ENCODE data around the gene CEP68.
A peak's percentile ranks its signal among the peaks of the same experiment; 100 is the strongest.
"Not testable (repeated sequence)": the region's sequence is repeated elsewhere in the genome, so short reads cannot be mapped to it uniquely, and the experiment has no call there.

CEP68 gene

DNA sequence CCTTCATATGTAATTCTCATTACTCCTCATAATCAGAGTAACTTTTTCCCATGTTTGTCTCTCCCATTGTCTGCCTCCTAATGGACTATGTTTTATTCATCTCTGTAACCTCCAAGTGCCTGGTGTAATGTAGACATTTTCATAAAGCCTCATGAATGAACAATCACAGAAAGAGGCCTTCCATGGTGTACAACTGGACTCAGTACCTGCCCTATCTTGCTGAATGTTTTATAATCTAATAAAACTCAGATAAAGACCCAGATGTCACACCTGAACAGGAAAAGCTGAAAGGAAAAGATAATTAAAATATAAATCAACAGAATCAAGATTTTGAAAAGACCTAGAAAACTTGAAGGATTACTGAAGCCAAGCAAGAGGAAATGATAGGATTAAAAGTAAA, 37.0 kb downstream of the CEP68 start:
- no peak for DNase-seq

DNA sequence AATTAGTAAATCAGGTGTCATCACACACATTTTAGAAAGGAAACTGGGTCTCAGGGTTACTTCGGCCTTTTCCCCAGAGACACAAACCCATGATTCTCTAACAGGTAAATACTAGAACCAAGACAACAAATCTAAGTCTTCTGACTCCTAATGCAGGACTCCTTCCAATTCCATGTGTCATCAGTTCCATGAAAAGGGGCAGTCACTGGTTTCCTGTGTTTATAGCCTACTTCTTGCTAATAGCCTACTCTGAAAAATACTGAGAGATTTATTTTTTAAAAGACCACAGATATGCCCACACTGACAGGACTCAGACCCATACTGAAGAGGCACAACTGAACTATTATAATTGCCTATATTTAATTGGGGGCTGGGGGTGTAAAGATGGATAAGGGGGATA, 40.7 kb downstream of the CEP68 start:
- no peak for DNase-seq

DNA sequence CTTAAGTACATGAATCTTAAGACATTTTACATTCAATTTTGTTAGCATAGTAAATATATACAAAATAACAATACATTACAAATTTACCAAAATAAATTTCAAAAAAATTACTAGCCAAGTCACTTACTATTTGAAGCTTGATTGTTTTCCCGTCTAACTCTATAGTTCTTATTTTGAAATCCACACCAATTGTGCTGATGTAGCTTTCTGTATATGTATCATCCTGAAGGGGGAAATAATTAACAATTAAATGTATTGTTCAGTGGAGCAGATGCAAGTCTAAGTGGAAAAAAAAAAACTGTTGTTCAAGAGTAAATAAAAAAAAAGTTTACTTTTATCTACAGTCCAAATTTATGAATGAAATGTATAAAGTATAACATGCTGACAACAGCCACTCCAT, 41.6 kb downstream of the CEP68 start:
- no peak for DNase-seq

DNA sequence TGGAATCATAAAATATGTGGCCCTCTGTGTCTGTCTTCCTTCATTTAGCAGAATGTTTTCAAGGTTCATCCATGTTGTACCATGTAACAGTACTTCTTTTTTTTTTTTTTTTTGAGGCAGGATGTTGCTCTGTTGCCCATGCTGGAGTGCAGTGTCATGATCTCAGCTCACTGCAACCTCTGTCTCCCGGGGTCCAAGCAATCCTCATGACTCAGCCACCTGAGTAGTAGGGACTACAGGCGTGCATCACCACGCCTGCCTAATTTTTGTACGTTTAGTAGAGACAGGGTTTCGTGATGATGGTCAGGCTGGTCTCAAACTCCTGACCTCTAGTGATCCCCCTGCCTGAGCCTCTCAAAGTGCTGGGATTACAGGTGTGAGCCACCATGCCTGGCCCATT, 42.5 kb downstream of the CEP68 start:
- no peak for DNase-seq

DNA sequence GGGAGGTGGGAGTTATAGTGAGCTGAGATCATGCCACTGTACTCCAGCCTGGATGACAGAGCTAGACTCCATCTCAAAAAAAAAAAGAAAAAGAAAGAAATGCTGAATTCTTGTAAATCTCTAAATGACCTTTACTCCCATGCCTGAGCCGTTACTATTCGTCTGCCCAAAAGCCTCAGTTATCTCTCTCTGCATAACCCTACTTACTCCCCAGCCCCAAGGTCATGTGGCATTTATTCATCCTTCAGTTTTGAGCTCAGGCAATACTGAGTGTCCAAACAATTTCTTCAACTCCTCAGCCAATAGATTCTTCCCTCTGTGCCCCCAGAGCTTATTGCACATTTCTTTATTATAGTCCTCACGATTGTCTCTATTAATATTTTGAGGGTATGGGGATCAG, 44.9 kb downstream of the CEP68 start:
- DNase-seq, result no peak

GRCh38 chr2:65103013-65103715, 46.9 kb downstream of the CEP68 start:
- peak; percentile 17 for DNase-seq

DNA sequence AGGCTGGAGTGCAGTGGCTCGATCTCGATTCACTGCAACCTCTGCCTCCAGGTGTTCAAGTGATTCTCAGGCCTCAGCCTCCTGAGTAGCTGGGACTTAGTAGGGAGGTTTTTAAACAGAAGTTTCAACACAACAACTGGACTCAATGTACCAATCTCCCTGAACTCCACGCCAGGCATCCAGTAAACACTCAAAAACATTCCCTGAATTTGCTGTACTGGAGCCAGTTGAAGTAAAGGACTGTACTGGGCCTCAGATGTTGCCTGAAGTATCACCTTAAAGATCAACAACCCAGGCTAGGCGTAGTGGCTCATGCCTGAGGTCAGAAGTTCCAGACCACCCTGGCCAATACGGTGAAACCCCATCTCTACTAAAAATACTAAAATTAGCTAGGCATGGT, 51.3 kb downstream of the CEP68 start:
- DNase-seq, result no peak

DNA sequence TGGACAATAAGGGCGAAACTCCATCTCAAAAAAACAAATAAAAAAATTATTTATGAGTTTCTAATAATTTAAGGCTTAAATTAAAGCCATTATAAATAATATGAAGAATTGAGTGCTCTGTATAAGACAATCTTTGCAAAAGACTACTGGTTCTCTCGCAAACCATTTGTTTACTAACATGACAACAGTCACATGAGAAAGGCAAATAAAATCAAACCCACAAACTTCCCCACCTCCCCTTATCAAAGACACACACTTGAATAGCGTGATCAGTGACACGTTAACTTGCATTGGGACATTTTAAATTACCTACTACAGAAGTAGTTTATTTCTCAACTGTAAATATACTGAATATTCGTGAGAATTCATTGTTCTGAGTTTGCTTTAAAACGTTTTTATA, 52.6 kb downstream of the CEP68 start:
- DNase-seq, result no peak

GRCh38 chr2:65112633-65113032, 56.4 kb downstream of the CEP68 start:
- no peak for DNase-seq

GRCh38 chr2:65113229-65113628, 57.0 kb downstream of the CEP68 start:
- DNase-seq, result no peak

DNA sequence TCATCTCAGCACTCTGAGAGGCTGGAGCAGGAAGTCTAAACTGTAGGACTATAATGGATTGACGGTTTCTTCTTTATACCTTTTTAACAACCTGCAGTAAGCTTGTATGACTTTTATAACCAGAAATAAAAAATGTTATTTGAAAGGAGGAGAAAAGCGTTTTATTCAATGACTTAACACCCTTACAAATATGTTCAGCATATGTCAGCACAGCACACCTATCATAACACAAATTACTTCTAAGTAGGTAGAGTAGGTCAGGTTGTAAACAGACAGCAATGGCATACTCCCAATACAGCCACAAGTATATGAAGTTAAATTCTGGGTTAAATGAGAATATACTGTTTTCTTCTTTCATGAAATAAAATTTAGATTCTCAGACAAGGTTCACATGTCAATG, 57.6 kb downstream of the CEP68 start:
- no peak for DNase-seq

DNA sequence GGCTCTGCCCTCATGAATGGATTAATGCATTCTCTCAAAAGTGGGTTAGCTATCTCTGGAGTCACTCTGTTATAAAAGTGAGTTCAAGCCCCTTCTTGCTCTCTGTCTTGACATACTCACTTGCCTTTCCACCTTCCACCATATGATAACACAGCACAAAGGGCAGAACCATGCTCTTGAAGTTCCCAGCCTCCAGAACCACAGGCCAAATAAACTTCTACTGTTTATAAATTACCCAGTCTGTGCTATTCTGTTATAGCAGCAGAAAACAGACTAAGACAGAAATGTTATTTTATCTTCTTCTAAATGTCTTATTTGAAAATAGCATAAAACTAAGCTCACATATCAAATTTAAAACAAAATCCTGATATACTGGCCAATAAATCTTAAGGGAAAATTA, 58.7 kb downstream of the CEP68 start:
- DNase-seq, result no peak

DNA sequence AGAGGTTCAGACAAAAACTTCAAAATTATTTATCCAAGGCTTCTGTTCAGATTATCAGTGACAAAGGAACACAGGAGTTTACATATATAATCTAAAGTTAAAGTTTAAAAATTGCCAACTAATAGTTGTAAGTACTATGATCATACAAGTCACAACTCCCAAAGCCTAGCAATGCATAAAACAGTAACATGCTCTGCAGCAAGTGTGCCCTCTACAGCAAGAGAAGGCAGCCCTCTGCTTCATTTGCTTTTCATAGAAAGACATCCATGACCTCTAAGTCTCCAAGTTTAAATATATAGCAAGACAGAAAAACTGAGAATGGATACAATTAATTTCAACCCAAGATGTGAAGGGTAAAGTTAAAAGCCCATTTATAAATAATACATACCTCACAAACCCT, 60.4 kb downstream of the CEP68 start:
- no peak for DNase-seq

GRCh38 chr2:65120990-65121693, 64.9 kb downstream of the CEP68 start:
- DNase-seq, result no peak

- DNase-seq, result no peak
These were observed 66.1 kb downstream of the CEP68 start for GRCh38 chr2:65122313-65122712.

GRCh38 chr2:65125457-65125856, 69.2 kb downstream of the CEP68 start:
- not testable (repeated sequence) for DNase-seq

DNA sequence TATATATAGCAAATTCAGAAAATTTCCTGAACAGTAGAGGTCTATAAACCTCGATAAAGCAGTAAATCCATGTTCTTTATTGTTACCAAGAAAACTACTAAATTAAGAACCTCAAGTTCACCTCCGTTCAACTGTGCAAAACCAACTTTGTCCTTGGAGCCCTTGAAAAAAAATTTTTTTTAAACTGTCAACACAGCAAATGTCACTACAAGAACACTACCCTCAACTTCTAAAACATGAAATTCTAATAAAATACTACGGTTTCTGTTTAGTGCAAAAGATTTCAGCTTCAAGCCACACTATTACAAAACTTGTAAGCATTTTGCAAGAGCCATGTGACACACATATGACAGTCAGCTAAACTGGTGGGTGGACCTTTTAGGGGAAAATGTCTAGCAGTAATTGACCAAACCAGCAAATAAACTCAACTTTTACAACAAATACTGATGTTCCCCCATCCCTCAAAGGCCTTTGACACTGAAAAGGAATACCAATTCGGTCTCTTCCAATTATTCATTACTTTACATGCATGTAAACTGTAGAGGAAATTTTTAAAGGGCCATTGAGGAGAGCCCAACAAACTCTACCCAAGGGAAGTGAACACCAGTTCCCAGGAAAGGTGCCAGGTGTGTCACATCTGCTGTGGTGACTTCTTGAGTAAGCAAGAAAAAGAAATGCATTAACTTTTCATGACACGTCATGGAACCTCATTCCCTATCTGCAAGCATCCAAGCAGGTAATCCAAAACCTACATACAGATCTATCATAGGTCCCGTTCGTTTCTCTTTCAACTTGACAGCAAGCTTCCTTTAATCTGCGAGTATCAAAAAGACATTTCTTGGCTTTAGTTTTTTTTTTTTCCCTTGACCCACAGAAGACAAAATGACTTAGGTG, 72.3 kb downstream of the CEP68 start:
- DNase-seq, result no peak

DNA sequence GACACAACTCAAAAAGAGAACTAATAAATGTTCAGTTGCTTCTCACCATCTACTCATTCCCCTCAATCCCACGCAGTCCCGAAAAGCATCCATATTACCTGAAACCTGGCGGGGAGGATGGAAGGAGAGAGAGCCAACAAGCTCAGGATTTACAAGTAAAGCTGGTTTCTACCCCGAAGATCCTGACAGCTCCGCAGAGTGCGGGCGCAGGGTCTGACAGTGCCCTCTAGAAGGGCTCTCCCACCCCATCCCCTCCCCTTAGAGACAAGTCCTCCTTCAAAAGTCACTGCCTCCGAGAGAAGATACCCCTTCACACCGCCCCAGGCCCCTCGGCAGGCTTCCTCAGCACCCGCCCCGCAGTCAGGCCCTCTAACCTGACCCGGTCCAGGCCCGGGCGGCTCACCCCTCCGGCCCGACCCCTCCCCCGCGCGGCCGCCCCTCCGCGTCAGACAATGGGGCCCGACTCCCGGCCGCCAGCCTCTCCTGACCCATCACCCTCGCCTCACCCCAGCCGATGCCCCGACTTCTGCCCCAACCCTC, 73.1 kb downstream of the CEP68 start:
- no peak for DNase-seq

- DNase-seq, result peak; percentile 98
These were observed 73.8 kb downstream of the CEP68 start, which contains the start of gene RAB1A for GRCh38 chr2:65129826-65130663. TSS of gene RAB1A (minus strand) at chr2:65130106. CDS start at chr2:65129915, 191 bp downstream.

DNA sequence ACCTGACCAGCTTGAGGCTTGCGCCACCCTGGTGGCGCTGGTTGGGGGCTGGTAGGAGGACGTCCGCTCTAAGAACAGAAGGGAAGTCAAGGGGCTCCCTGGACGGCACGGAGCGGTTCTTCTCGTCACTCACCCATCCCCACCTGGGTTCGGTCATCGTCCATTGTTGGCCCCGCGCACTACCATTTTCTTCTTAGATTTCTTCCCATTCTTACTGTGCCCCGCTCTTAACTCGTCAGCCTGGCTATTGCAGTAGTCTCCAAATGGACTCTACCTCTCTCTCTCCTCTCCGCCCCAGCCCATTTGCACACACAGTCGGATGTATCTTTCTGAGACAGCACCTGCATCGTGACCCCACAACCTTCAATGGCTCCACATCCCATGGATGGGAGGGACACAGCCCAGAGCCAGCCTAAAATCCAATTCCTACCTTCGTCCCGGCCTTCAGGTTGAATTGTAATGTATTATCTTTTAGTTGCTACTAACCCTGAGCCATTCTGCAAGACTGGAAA, 74.5 kb downstream of the CEP68 start:
- no peak for DNase-seq

DNA sequence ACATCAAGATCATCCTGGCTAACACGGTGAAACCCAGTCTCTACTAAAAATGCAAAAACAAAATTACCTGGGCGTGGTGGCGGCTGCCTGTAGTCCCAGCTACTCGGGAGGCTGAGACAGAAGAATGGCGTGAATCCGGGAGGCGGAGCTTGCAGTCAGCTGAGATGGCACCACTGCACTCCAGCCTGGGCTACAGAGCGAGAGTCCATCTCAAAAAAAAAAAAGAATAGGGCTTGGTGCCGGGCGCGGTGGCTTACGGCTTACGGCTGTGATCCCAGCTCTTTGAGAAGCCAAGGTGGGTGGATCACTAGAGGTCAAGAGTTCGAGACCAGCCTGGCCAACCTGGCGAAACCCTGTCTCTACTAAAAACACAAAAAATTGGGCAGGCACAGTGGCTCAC, 76.7 kb downstream of the CEP68 start:
- DNase-seq, result not testable (repeated sequence)

DNA sequence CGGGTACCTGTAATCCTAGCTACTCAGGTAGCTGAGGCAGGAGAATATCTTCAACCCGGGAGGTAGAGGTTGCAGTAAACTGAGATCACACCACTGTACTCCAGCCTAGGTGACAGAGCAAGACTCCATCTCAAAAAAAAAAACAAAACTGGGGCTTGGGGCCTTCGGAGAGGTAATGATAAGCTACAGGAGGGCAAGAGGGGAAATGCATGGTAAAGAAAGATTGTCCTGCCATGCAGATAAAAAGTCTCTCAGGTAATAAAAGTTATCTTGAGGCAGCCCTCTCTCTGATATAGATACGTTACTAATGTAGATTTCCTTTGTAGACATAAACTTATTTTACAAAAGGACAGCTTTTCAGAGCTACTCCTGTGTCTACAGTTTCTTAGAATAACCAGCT, 77.4 kb downstream of the CEP68 start:
- no peak for DNase-seq

Data from NCI-H1105 (cell line).